GM10266 (cell line): ENCODE results near the gene CLTCL1.

ENCODE experiments used
- DNase-seq: peaks from one replicate; pipeline ENCODE4 v3.0.0; 2012; ENCODE audit errors: extremely low spot score
- TF ChIP-seq, protein P1 (sequence below): IDR thresholded peaks from 2 replicates; pipeline ENCODE4 v1.5.1; 2012; ENCODE audit warnings: mild to moderate bottlenecking, low read depth; ENCODE audit not compliant: control insufficient read depth, insufficient read depth; ENCODE audit errors: missing control alignments

The CLTCL1 gene

DNA sequence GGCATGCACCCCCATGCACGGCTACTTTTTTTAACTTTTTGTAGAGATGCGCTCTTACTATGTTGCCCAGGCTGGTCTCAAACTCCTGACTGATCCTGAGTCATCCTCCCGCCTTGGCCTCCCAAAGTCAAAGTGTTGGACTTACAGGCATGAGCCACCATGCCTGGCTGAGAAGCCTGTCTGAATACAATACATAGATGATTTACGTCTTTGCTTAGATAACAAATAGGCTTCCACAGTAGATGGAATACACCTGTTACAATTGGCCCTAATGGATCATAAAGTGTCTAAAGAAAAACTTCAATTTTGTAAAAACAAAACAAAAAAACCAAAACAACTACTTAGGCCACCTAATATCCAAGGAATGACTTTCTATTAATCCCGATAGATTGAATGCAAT lies 13.0 kb upstream of the CLTCL1 start:
- no peak for DNase-seq
- TF ChIP-seq, protein P1, sequence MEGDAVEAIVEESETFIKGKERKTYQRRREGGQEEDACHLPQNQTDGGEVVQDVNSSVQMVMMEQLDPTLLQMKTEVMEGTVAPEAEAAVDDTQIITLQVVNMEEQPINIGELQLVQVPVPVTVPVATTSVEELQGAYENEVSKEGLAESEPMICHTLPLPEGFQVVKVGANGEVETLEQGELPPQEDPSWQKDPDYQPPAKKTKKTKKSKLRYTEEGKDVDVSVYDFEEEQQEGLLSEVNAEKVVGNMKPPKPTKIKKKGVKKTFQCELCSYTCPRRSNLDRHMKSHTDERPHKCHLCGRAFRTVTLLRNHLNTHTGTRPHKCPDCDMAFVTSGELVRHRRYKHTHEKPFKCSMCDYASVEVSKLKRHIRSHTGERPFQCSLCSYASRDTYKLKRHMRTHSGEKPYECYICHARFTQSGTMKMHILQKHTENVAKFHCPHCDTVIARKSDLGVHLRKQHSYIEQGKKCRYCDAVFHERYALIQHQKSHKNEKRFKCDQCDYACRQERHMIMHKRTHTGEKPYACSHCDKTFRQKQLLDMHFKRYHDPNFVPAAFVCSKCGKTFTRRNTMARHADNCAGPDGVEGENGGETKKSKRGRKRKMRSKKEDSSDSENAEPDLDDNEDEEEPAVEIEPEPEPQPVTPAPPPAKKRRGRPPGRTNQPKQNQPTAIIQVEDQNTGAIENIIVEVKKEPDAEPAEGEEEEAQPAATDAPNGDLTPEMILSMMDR = no peak

DNA sequence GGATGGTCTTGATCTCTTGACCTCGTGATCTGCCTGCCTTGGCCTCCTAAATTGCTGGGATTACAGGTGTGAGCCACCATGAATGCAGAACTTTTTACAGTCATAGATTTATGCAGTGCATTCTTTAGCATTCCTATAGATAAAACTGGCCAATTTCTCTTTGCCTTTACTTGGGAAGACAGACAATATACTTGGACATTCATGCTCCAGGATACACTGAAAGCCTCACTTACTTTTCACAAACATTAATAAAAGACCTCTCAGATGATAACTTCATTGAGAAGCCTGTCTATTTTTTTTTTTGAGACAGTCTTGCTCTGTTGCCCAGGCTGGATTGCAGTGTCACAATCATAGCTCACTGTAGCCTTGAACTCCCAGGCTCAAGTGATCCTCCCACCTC lies 12.3 kb upstream of the CLTCL1 start:
- TF ChIP-seq, protein P1 = no peak
- DNase-seq = no peak

DNA sequence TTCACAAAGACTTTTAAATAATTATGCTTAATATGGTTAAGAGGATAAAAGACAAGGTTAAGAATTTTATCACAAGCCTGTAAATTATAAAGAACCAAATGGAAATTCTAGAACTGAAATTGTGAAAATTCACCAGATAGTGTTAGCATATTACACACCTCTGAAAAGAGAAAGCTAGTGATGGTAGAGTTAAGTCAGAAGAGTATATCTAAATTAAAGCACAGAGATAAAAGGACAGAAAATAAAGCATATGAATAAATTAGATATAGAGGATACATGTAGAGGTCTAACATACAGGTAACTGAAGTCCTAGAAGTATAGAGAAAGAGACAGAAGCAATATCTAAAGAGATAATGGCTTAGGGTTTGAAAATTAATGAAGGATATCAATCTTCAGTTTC lies 4.2 kb upstream of the CLTCL1 start:
- TF ChIP-seq, protein P1 = no peak
- no peak for DNase-seq

DNA sequence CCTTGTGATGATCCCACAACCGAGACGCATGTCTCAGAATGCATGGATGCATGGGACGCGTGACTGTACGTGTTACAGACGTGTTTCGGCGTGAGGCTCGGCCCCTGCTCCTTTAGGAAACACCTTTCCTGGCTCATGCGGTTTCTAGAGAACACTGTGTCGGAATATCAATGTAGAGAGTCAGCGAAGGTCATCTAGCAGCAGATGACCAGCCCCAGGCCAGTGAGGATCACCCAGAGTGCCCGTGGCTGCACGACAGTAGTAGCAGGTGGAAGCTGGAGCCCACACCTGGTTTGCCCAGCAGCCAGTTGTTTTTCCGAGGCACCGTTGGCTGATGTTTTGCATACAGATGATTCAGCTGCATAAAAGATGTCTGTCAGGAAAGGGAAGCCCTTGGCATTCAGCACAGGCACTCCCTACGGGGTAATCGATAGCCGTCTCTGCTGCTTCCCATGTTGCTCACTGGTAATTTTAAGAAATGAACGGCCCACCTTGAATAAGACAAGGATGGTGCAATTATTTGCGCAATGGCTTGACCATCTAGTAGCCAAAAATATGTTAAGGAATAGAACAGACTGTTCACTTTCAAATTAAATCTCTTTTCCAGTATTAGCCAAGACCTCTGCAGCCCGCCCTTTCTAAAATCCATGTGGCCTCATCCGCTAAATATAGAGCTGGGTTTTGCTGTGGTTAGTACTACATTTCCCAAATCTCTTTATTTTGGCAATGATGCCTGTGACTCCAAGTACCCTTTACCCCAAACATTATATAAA lies 1.1 kb upstream of the CLTCL1 start:
- TF ChIP-seq, protein P1 = no peak
- DNase-seq = no peak

DNA sequence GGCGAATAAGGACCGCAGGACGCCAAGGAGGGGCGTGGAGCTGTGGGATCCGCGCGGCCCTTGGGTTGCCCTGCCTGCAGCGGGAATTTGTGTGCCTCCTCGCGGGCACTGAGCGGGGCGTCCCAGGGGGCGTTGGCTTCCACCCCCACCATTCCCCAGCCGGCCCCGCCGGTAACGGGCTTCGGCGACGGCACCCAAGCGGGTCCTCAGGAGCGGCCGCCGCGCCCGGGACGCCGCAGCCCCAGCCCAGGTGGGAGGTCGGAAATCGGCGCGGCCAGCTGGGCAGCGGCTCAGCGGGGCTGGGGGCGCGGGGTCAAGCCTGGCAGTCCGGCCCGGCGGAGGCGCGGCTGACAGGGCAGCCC lies 320 bp downstream of the CLTCL1 start:
- TF ChIP-seq, protein P1 = no peak
- DNase-seq = no peak

DNA sequence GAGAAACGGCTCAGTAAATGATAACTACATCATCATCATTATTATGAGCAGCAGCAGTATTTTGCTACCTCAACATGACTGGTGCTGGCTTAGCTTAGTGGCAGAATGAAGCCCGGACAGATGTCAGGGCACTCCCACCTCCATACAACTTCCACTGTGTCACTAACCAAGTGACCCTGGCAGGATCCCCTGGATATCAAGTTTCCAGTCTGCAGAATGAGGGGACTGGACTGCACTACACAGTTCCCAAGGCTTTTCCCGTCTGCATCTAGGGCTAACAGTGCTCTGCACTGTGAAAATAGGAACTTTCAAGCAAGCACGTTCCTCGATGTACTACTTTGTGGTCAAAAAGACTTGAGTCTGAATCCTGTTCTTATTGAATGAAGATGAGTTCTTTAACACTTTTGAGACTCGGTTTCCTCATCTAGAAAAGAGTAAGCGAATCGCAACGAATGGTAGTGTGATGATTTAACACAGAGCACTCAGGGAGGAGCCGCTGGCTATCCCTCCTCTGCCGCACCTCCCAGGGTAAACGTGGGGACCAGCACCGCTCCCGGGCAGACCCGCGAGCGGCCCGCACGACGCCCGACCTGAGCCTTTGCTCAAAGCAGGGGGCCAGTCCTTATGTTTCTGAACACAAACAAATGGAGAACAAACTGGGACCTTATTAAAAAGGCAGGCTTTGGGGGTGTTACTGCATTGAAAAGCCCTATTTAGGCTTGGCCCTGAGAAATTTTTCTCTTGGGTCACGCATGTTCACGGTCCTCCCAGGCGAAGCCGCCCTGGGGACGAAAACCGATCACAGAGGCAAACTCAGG lies 910 bp downstream of the CLTCL1 start:
- TF ChIP-seq, protein P1 = no peak
- DNase-seq = no peak
